Endothelial cell of umbilical vein (primary cell): Measurements from ENCODE around the gene LTN1. TPM values are rescaled to one million over a fixed set of nuclear protein-coding genes. Genes with fewer than 3 reads are reported as not detected.

Source experiments
- BruUV-seq: library from RNA; stranded (reverse); fragments of 400-500 nt; replicated peaks from 2 replicates; lab custom pipeline; 2021; lab: Mats Ljungman, UMichigan
- CTCF ChIA-PET: fragments of 300-600, 350-600 bp; sonication (Branson Sonifier 250); formaldehyde crosslinking; loops from one replicate; lab custom pipeline; 2021; ENCODE audit warnings: antibody characterized with exemption, inconsistent platforms; lab: Charles Lee
- POLR2A ChIA-PET: fragments of 300-600, 350-600 bp; sonication (Branson Sonifier 250); formaldehyde crosslinking; loops from one replicate; lab custom pipeline; 2021; ENCODE audit warnings: antibody characterized with exemption, inconsistent platforms; lab: Charles Lee
- DNase-seq: peaks from one replicate; pipeline ENCODE4 v3.0.0-alpha.2; 2011; ENCODE audit warnings: low read depth, low spot score
- FAIRE-seq: peaks from 2 replicates; lab custom pipeline; 2011; peaks lifted over from hg19 to GRCh38; lab: Jason Lieb, UNC
- H2AFZ ChIP-seq: 2 replicates; pipeline ENCODE4 v1.6.0; 2012; ENCODE audit warnings: low read depth, low read length, control low read depth, inconsistent platforms
- H3K27ac ChIP-seq: 2 replicates; pipeline ENCODE4 v1.5.1; 2011; ENCODE audit warnings: low read depth, mild to moderate bottlenecking, control low read depth, low read length, moderate library complexity; ENCODE audit not compliant: insufficient read depth
- H3K27me3 ChIP-seq, 2 experiments: 2 replicates each; pipeline versions ENCODE4 v1.6.0 to v1.6.1; 2011; ENCODE audit warnings: low read length in 2 of 2, mixed read lengths in 1 of 2; ENCODE audit not compliant: control insufficient read depth in 2 of 2, insufficient read depth in 2 of 2
- H3K36me3 ChIP-seq, 2 experiments: 2 replicates in 1 of 2; 3 replicates in 1 of 2; pipeline ENCODE4 v1.5.1; 2011; ENCODE audit warnings: low read length in 2 of 2, mild to moderate bottlenecking in 1 of 2, moderate library complexity in 1 of 2; ENCODE audit not compliant: control insufficient read depth in 2 of 2, insufficient read depth in 2 of 2; ENCODE audit errors: extremely low read depth in 1 of 2
- H3K4me1 ChIP-seq: 3 replicates; pipeline ENCODE4 v1.5.1; 2011; ENCODE audit warnings: mild to moderate bottlenecking, low read length; ENCODE audit not compliant: control insufficient read depth, insufficient read depth; ENCODE audit errors: extremely low read depth
- H3K4me2 ChIP-seq: 2 replicates; pipeline ENCODE4 v1.6.1; 2011; ENCODE audit warnings: low read length, control low read depth, mixed read lengths; ENCODE audit not compliant: insufficient read depth
- H3K4me3 ChIP-seq, 3 experiments: fragments of 200-600 bp in 1 of 3; sonication (generic), shearing (Covaris generic) in 1 of 3; replicated peaks in 1 of 3; 2 replicates each; pipeline ENCODE4 v1.5.1; 2011 to 2016; ENCODE audit warnings: control low read depth in 3 of 3, low read length in 3 of 3, mild to moderate bottlenecking in 2 of 3, inconsistent platforms in 1 of 3, low read depth in 1 of 3, moderate library complexity in 1 of 3; ENCODE audit not compliant: insufficient read depth in 1 of 3
- H3K79me2 ChIP-seq: 2 replicates; pipeline ENCODE4 v1.6.0; 2012; ENCODE audit warnings: low read length, inconsistent platforms; ENCODE audit not compliant: control insufficient read depth, insufficient read depth
- H3K9ac ChIP-seq: replicated peaks from 2 replicates; pipeline ENCODE3; 2011; ENCODE audit warnings: low read length, control low read depth; ENCODE audit not compliant: insufficient read depth; ENCODE audit errors: extremely low read depth
- H3K9me1 ChIP-seq: replicated peaks from 3 replicates; pipeline ENCODE4 v1.6.0; 2011; ENCODE audit warnings: mild to moderate bottlenecking, low read length; ENCODE audit not compliant: control insufficient read depth, insufficient read depth; ENCODE audit errors: extremely low read depth
- H3K9me3 ChIP-seq: replicated peaks from 2 replicates; pipeline ENCODE4 v1.5.1; 2012; ENCODE audit warnings: low read length, inconsistent platforms; ENCODE audit not compliant: control insufficient read depth, insufficient read depth
- H4K20me1 ChIP-seq: replicated peaks from 2 replicates; pipeline ENCODE3; 2011; ENCODE audit warnings: mild to moderate bottlenecking, low read length; ENCODE audit not compliant: control insufficient read depth, insufficient read depth; ENCODE audit errors: extremely low read depth
- EZH2 ChIP-seq: IDR thresholded peaks from 2 replicates; pipeline ENCODE4 v1.6.1; 2012; ENCODE audit warnings: borderline replicate concordance, low read depth, mild to moderate bottlenecking, moderate library complexity, low read length, inconsistent platforms; ENCODE audit not compliant: severe bottlenecking
- FOS ChIP-seq: IDR thresholded peaks from 2 replicates; pipeline ENCODE4 v1.6.1; 2011; ENCODE audit warnings: mild to moderate bottlenecking, low read length, moderate library complexity, borderline replicate concordance; ENCODE audit not compliant: insufficient read depth
- GATA2 ChIP-seq: IDR thresholded peaks from 2 replicates; pipeline ENCODE4 v1.7.0; 2011; ENCODE audit warnings: low read depth, mild to moderate bottlenecking, moderate library complexity, mixed read lengths, low read length; ENCODE audit not compliant: insufficient read length, insufficient read depth
- JUN ChIP-seq: IDR thresholded peaks from 2 replicates; pipeline ENCODE4 v1.6.1; 2011; ENCODE audit warnings: borderline replicate concordance, low read depth; ENCODE audit not compliant: insufficient read length, insufficient read depth
- MYC ChIP-seq: IDR thresholded peaks from one replicate; pipeline ENCODE4 v1.6.1; 2011; ENCODE audit warnings: mild to moderate bottlenecking, low read depth, low read length
- POLR2AphosphoS5 ChIP-seq: IDR thresholded peaks from 2 replicates; pipeline ENCODE4 v1.6.1; 2012; ENCODE audit warnings: low read depth, mild to moderate bottlenecking, control low read depth, low read length, moderate library complexity; ENCODE audit not compliant: insufficient read depth
- dilution Hi-C: fragments of 300-500 bp; cut with MboI; formaldehyde crosslinking; loops from one replicate; pipeline ENCODE4 v1.15.0; 2019; ENCODE audit warnings: low sequenced_read_pairs; ENCODE audit not compliant: extremely low pct_ligation_motif_present
- intact Hi-C: fragments of 100-400 bp; cut with micrococcal nuclease; formaldehyde crosslinking; loops from one replicate; pipeline ENCODE4 v1.10.0; 2022
- polyA plus RNA-seq, 4 experiments: library from polyadenylated mRNA; depleted of rRNA in 3 of 4; stranded (reverse) in 3 of 4; unstranded in 1 of 4; fragments of >200 nt; gene quantifications; 2 replicates each; pipeline versions ENCODE4 v1.2.1 to v1.2.3, GENCODE V29; 2011 to 2012; ENCODE audit warnings: missing spikeins in 1 of 4
- total RNA-seq: library from RNA; stranded (reverse); gene quantifications from 2 replicates; pipeline ENCODE4 v1.2.3, GENCODE V29; 2021
- TF ChIP-seq, protein P1 (sequence below): IDR thresholded peaks from 2 replicates; pipeline ENCODE4 v1.6.1; 2011; ENCODE audit not compliant: insufficient read depth, insufficient read length
- TF ChIP-seq, protein P2 (sequence below), 2 donors: IDR thresholded peaks; 1 replicate in 1 of 2; 2 replicates in 1 of 2; pipeline ENCODE4 v1.5.1; 2011; ENCODE audit warnings: low read length in 2 of 2, mild to moderate bottlenecking in 2 of 2, moderate library complexity in 2 of 2, control low read depth in 1 of 2, inconsistent platforms in 1 of 2, low read depth in 1 of 2; ENCODE audit not compliant: insufficient read depth in 1 of 2; ENCODE audit errors: extremely low read depth in 1 of 2

Gene LTN1
- total and polyA plus RNA-seq, 2 donors (not counting 3 experiments of a cell fraction or from before 2014, with no cell fraction given): 3.8 to 23.0 TPM

DNA sequence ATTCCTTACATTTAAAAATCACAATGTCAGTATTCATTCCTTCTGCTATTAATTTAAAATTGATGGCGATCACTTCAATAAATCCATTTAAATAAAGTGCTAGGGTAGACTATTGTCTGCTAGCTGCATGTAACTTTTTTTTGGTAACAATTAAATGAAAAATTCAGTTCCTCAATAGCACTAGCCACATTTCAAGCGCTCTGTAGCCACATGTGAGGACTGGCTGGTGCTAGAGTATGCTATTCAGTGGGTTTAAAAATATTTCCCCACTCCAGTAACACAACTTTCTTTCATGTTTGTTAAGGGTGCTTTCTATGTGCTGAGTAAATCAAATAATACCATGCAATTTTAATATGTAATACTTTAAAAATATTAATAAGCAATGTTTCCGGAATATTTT, 108.2 kb downstream of the LTN1 start:
- no peak for FAIRE-seq
- Histone ChIP-seq H3K4me2 (peak overlapping the region; percentile 82), H3K9me3 (no peaks in the 10 kb centered on the region), H3K4me1 (peaks cover 6% of the 10 kb centered on the region), H3K79me2 (no peaks in the 10 kb centered on the region), H3K9me1 (no peaks in the 10 kb centered on the region), H3K9ac (peak overlapping the region; percentile 34), H3K36me3 (no peaks in the 10 kb centered on the region), H3K4me3 (peak overlapping the region; percentile 42 to 84 (median 55)), H3K27me3 (peaks cover 0 to 9% of the 10 kb centered on the region in 2 experiments), H2AFZ (peak overlapping the region; percentile 13), H3K27ac (peak overlapping the region; percentile 48), H4K20me1 (no peaks in the 10 kb centered on the region)
- intact Hi-C loops: no loop called here
- ChIA-PET POLR2A (interaction anchor here (0.8 kb wide), 1 partner anchor 118 kb away, joined by 7 read pairs; no protein-coding TSS in a partner anchor), CTCF (interaction anchor here (1.2 kb wide), 1 partner anchor 104 kb away, joined by 3 read pairs; no protein-coding TSS in a partner anchor)
- dilution Hi-C loops: no loop called here
- no peak for DNase-seq
- no TSS peak for BruUV-seq
- TF ChIP-seq, protein P1, sequence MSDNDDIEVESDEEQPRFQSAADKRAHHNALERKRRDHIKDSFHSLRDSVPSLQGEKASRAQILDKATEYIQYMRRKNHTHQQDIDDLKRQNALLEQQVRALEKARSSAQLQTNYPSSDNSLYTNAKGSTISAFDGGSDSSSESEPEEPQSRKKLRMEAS: no peak

DNA sequence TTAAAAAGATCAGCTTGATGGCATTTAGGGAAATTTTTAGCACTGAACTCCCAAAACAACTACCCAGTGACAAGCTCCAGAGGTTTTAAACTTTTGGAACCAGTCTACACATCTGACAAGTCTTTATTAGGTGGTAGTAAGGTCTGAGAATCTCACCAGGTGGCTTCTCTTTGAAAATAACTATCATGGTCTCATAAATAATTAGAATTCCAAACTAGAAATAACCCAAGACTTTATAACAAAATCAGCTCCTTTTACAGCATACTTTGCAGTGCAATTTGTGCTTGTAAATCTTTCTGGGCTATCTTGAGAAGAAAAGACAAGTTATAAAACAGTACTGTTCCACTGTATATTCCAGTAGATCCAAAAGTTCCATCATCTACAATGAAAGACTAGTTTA, 108.7 kb downstream of the LTN1 start:
- Histone ChIP-seq H3K9me1 (no peaks in the 10 kb centered on the region), H2AFZ (no peak overlapping the region), H3K9ac (no peak overlapping the region), H3K4me2 (peak overlapping the region; percentile 82), H3K36me3 (no peaks in the 10 kb centered on the region), H3K4me1 (peaks cover 6% of the 10 kb centered on the region), H3K9me3 (no peaks in the 10 kb centered on the region), H3K27ac (no peak overlapping the region), H3K4me3 (no peak overlapping the region), H4K20me1 (no peaks in the 10 kb centered on the region), H3K79me2 (no peaks in the 10 kb centered on the region), H3K27me3 (peaks cover 0 to 3% of the 10 kb centered on the region in 2 experiments)
- intact Hi-C loops (no loop called here), dilution Hi-C loops (no loop called here)
- no peak for TF ChIP-seq FOS
- no peak for TF ChIP-seq JUN
- TF ChIP-seq, protein P2, sequence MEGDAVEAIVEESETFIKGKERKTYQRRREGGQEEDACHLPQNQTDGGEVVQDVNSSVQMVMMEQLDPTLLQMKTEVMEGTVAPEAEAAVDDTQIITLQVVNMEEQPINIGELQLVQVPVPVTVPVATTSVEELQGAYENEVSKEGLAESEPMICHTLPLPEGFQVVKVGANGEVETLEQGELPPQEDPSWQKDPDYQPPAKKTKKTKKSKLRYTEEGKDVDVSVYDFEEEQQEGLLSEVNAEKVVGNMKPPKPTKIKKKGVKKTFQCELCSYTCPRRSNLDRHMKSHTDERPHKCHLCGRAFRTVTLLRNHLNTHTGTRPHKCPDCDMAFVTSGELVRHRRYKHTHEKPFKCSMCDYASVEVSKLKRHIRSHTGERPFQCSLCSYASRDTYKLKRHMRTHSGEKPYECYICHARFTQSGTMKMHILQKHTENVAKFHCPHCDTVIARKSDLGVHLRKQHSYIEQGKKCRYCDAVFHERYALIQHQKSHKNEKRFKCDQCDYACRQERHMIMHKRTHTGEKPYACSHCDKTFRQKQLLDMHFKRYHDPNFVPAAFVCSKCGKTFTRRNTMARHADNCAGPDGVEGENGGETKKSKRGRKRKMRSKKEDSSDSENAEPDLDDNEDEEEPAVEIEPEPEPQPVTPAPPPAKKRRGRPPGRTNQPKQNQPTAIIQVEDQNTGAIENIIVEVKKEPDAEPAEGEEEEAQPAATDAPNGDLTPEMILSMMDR (IDR thresholded peaks at IDR 0.05; ENCODE audit: extremely low read depth in 1 of 2, insufficient read depth in 1 of 2, low read depth in 1 of 2, low read length in 2 of 2): no peak
- TF ChIP-seq GATA2: no peak
- TF ChIP-seq, protein P1: no peak
- TF ChIP-seq POLR2AphosphoS5: no peak
- no peak for TF ChIP-seq EZH2
- TF ChIP-seq MYC: no peak
- ChIA-PET POLR2A (interaction anchor here (0.8 kb wide), 1 partner anchor 119 kb away, joined by 7 read pairs; no protein-coding TSS in a partner anchor), CTCF (no interaction called here)
- DNase-seq: no peak
- BruUV-seq: no TSS peak
- FAIRE-seq: no peak
